Renal cortex interstitium (tissue), 11 donors: ENCODE measurements around the gene C11orf54. TPM values are rescaled to one million over a fixed set of nuclear protein-coding genes. Genes with fewer than 3 reads are reported as not detected.

Experiments
- DNase-seq, 11 donors: peaks; one replicate each; pipeline ENCODE4 v3.0.0-alpha.2; 2013; ENCODE audit warnings: low read depth in 9 of 11, low spot score in 4 of 11; ENCODE audit errors: extremely low read depth in 1 of 11
- polyA plus RNA-seq, 3 donors: library from polyadenylated mRNA; unstranded; fragments of 120-200 nt; gene quantifications; one replicate each; pipeline ENCODE4 v1.2.1, GENCODE V29; 2013; ENCODE audit not compliant: insufficient read length in 3 of 3

Gene C11orf54
- polyA plus RNA-seq, 3 donors, result 178 to 274 (median 235) TPM

- no peak for DNase-seq
Measured at GRCh38 chr11:93791493-93791892, 50.0 kb downstream of the C11orf54 start.

GRCh38 chr11:93796441-93797231 is 55.2 kb downstream of the C11orf54 start:
- no peak for DNase-seq

- DNase-seq, result no peak
Measured at GRCh38 chr11:93801366-93801765, 59.9 kb downstream of the C11orf54 start.

GRCh38 chr11:93804879-93805278 is 63.4 kb downstream of the C11orf54 start:
- DNase-seq, result no peak

- no peak for DNase-seq
Measured at GRCh38 chr11:93807980-93808379, 66.5 kb downstream of the C11orf54 start.

- DNase-seq, result no peak
Measured at GRCh38 chr11:93813974-93814373, 72.5 kb downstream of the C11orf54 start.

Other genes starting within 250 kb of the C11orf54 start
- gene SMCO4, start 198.3 kb upstream of the C11orf54 start, polyA plus RNA-seq, result 10 to 100 TPM; 14.9 to 20.5 (median 18.5) TPM
- gene CEP295, start 80.0 kb upstream of the C11orf54 start, polyA plus RNA-seq, result 10 to 100 TPM; 20.0 to 23.0 (median 20.6) TPM
- gene TAF1D, start 177 bp upstream of the C11orf54 start, polyA plus RNA-seq, result 100 to 1,000 TPM; 103 to 196 (median 139) TPM
- gene MED17, start 42.6 kb downstream of the C11orf54 start, polyA plus RNA-seq, result 10 to 100 TPM; 34.6 to 44.8 (median 35.5) TPM
- gene VSTM5, start 108.9 kb downstream of the C11orf54 start, polyA plus RNA-seq, result 1 to 10 TPM; 1.0 to 1.7 (median 1.4) TPM